Dendritic cell treated with granulocyte-macrophage colony-stimulating factor and Interleukin-4, amounts not matched to agents 40 ng/mL and 50 ng/mL, for 4 days (primary cell): ENCODE data around the gene QSOX2.

Source experiments
- H3K27ac Mint-ChIP-seq: one replicate; pipeline ENCODE4 v1.8.0; 2022; ENCODE audit warnings: mild to moderate bottlenecking, mixed read lengths
- H3K27me3 Mint-ChIP-seq: one replicate; pipeline ENCODE4 v1.8.0; 2022; ENCODE audit warnings: mild to moderate bottlenecking, mixed read lengths
- H3K36me3 Mint-ChIP-seq: one replicate; pipeline ENCODE4 v1.8.0; 2022; ENCODE audit warnings: low read depth, mixed read lengths
- H3K4me1 Mint-ChIP-seq: one replicate; pipeline ENCODE4 v1.8.0; 2022; ENCODE audit warnings: low read depth, mixed read lengths
- H3K4me3 Mint-ChIP-seq: one replicate; pipeline ENCODE4 v1.8.0; 2022; ENCODE audit warnings: mild to moderate bottlenecking, moderate library complexity, mixed read lengths
- H3K9me3 Mint-ChIP-seq: one replicate; pipeline ENCODE4 v1.8.0; 2022; ENCODE audit warnings: mixed read lengths
- intact Hi-C: fragments of 100-400 bp; cut with micrococcal nuclease; formaldehyde crosslinking; loops from one replicate; pipeline ENCODE4 v1.15.0; 2022

QSOX2 gene

DNA sequence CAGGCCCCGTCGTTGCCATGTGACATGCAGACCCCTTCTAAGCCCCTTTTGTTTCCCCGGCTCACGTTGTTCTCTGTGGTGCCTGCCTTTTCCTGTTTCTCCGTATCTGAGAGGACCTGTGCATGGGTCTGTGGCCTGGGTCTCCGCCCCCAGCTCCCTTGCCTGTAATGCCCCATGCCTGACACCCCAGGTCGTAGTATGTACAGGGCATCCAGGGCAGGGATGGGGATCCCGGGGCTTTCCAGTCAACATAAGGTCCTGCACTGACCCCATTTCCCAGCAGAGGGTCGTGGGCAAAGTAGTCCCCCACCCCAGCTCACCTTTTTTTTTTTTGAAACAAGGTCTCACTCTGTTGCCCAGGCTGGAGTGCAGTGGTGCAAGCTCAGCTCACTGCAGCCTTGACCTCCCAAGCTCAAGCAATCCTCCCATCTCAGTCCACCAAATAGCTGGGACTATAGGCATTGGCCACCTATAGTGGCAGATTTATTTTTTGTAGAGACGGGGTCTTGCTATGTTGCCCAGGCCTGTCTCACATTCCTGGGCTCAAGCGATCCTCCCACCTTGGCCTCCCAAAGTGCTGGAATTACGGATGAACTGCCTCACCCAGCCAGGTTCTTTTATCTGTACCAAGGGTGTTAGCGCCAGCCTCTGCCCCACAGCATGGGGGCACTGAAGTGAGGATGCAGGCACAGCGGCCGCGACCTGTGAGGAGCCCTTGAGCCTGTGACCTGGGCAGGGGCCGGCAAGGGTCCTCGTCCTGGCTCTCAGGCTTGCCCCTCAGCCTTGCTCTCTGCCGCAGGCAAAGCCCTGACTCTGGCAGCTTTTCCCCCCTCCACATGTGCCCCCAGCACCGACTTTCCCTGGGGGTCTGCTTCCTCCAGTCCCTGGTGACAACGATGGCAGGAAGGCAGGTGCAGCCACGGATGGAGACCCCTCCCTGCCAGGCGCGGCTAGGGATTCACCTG lies 19.1 kb upstream of the QSOX2 start:
- intact Hi-C loops: no loop called here
- Mint-ChIP-seq H3K4me1 (peaks cover 14% of the 10 kb centered on the region), H3K27me3 (peaks cover 21% of the 10 kb centered on the region), H3K36me3 (no peaks in the 10 kb centered on the region), H3K9me3 (no peaks in the 10 kb centered on the region), H3K27ac (no peak overlapping the region), H3K4me3 (no peak overlapping the region)

DNA sequence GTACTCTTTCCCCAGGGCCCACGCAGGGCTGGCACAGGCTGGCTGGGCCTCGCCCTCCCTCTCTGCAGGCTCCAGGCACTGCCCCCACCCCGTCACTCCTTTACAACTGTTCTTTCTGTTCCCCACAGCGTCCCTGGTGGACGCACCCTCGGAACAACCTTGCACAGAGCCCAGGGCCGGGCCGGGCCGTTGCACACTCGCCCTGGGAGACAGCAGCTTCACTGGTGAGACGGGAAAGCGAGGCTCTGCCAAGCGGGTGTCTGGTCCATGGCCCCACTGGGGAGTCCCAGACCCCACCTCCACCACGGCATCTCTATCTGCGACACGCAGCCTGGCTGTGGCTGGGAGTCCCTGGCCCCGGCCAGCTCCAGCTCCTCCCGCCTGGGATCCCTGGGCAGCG lies 18.4 kb upstream of the QSOX2 start:
- Mint-ChIP-seq H3K27ac (no peak overlapping the region), H3K36me3 (no peaks in the 10 kb centered on the region)
- intact Hi-C loops: no loop called here

DNA sequence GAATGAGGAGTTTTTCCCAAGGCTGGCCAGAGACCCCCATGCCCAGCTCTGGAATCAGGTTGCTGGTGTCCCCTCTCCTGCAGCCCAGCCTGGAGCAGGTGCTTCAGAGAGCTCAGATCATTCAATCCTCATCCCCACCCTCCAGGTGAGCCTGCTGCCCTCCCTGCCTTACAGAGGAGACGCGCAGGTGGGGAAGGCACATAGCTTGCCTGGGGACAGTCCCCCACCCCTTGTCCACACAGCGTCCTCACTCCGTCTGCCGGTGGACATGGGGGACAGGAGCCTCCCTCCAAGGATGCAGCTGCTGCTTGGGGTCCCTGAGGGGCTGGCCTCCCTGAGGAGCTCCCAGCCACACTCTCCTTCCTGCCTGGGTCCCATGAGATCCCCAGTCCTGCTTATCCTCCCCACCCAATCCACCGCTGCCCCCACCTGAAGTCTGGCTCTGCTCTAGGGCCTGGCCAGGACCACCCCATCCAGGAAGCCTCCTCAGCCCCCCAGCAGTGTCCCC lies 17.1 kb upstream of the QSOX2 start:
- no peaks in the 10 kb centered on the region for H3K36me3 Mint-ChIP-seq
- H3K27ac Mint-ChIP-seq: no peak overlapping the region
- no peaks in the 10 kb centered on the region for H3K9me3 Mint-ChIP-seq
- intact Hi-C loops: no loop called here
- H3K4me1 Mint-ChIP-seq: peaks cover 4% of the 10 kb centered on the region
- H3K27me3 Mint-ChIP-seq: peaks cover 14% of the 10 kb centered on the region
- no peak overlapping the region for H3K4me3 Mint-ChIP-seq

More for the DNA sequence above, 18.4 kb upstream of the QSOX2 start:
- Mint-ChIP-seq H3K4me3 (no peak overlapping the region), H3K4me1 (peaks cover 9% of the 10 kb centered on the region), H3K9me3 (no peaks in the 10 kb centered on the region), H3K27me3 (peaks cover 21% of the 10 kb centered on the region)

DNA sequence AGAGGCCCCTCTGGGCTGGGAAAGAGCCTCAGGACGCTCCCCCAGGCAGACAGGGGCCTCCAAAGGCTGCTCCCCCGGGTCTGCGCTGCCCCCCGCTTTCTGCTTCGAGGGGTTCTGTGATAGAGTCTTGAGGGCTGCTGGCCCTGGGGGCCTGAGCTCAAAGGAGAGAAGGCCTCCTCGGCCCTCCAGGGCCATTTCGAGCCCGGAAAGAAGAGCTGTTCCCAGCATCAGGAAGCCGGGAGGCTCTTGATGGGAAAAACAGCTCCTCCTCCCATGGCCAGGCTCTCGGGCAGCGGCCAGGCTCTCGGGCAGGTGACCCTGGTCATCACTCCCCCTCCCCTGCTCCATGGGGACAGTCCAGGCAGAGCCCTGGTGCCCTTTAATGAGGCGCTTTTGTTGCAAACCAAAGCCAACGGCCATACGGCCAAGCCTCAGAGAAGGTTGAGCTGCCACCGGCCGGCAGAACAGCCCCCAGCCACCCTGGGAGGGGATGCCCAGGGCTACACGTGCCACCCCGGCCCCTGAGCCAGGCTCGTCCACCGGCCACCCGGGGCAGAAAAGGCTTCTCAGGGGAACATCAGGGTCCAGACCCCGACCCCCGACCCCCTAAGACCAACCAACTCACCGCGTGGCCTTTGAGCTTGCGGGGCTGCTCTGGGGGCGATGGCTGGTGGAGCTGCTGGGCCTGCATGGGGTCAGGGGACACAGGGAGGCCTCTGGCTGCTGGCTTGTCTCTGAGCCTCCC lies 16.2 kb upstream of the QSOX2 start:
- Mint-ChIP-seq H3K4me3 (no peak overlapping the region), H3K4me1 (no peaks in the 10 kb centered on the region), H3K27ac (no peak overlapping the region), H3K27me3 (peaks cover 11% of the 10 kb centered on the region), H3K9me3 (no peaks in the 10 kb centered on the region), H3K36me3 (no peaks in the 10 kb centered on the region)
- intact Hi-C loops: no loop called here

DNA sequence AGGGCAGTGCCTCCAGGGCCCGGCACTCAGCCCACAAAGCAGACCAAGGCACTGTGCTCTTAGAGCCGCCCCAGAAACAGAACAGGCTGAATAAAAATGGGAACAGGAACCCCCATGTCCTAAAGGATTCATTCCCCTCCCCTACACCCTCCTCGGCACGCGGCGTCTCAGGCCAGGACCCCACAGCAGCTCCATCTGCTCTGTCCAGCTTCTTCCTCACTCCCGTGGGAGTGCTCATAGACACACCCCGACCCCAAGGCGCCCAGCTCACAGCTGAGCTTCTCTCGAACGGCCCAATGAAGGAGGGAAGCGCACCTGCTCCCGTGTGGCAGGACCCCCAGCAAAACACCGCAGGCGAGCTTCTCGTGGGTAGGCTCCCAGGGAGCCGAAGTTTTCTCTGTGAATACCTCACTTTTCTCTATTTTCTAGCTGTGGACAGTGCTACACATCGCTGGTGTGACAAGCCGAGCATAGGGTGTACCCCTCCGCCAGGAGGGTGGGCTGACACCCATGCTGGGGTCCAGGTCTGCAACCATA lies 15.4 kb upstream of the QSOX2 start:
- H3K36me3 Mint-ChIP-seq: no peaks in the 10 kb centered on the region
- no peak overlapping the region for H3K27ac Mint-ChIP-seq
- peaks cover 12% of the 10 kb centered on the region for H3K27me3 Mint-ChIP-seq
- no peak overlapping the region for H3K4me3 Mint-ChIP-seq
- H3K9me3 Mint-ChIP-seq: no peaks in the 10 kb centered on the region
- H3K4me1 Mint-ChIP-seq: no peaks in the 10 kb centered on the region
- intact Hi-C loops: no loop called here

DNA sequence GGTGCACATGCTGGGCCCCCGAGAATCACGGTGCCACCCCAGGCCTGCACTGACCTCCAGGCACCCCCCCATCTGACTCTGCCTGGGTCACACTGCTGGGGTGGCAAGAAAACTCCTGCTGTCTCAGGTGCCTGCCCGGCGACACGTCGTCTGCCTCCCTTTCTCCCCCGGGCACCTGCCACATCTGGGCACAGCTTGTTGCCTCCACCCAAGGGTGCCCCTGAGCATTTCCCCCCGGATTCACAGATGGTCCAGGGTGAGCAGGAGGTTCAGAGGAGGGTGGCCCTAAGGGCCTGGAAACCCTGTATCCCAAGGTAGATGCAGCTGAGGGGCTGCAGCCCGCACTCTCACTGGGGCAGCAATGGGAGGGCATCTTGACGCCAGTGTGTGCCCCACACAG lies 14.9 kb upstream of the QSOX2 start:
- H3K4me1 Mint-ChIP-seq: no peaks in the 10 kb centered on the region
- H3K36me3 Mint-ChIP-seq: no peaks in the 10 kb centered on the region
- no peak overlapping the region for H3K4me3 Mint-ChIP-seq
- no peak overlapping the region for H3K27ac Mint-ChIP-seq
- intact Hi-C loops: no loop called here
- peaks cover 9% of the 10 kb centered on the region for H3K27me3 Mint-ChIP-seq
- no peaks in the 10 kb centered on the region for H3K9me3 Mint-ChIP-seq

DNA sequence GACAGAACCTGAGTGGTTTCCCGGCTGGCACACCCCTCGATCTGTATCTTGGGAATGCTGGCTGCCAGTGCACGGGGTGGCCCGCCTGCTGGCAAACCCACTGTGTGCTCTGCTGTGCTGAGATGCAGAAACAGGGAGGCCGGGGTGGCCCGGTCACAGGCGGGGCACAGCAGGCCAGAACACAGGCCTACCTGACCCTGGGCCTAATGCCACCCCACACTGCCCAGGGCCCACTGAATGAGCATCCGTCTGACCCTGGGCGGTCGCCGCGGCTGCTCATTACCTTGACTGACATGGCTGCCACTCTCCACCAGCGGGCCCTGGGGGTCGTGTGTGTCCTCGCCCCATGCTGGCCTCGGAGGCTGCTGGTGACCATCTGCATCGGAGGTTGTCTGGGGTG lies 14.2 kb upstream of the QSOX2 start:
- no peak overlapping the region for H3K27ac Mint-ChIP-seq
- intact Hi-C loops: no loop called here

DNA sequence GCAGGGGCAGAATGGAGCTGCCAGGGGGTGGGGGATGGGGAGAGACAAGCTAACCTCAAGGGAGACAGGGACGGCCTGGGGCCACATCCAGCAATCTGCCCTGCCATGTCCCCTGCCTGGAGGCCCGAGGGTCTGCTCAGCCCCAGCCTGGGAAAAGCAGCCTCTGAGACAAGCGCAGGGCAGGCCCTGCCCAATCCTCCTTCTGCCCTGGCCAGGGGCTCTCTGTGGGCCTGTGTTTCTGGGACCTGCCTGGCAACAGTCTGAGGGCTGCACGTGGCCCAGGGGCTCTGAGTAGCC lies 13.9 kb upstream of the QSOX2 start:
- peaks cover 13% of the 10 kb centered on the region for H3K27me3 Mint-ChIP-seq
- H3K27ac Mint-ChIP-seq: no peak overlapping the region
- intact Hi-C loops: no loop called here

More for the DNA sequence above, 14.2 kb upstream of the QSOX2 start:
- Mint-ChIP-seq H3K4me1 (no peaks in the 10 kb centered on the region), H3K4me3 (no peak overlapping the region), H3K27me3 (peaks cover 10% of the 10 kb centered on the region), H3K9me3 (no peaks in the 10 kb centered on the region), H3K36me3 (no peaks in the 10 kb centered on the region)

DNA sequence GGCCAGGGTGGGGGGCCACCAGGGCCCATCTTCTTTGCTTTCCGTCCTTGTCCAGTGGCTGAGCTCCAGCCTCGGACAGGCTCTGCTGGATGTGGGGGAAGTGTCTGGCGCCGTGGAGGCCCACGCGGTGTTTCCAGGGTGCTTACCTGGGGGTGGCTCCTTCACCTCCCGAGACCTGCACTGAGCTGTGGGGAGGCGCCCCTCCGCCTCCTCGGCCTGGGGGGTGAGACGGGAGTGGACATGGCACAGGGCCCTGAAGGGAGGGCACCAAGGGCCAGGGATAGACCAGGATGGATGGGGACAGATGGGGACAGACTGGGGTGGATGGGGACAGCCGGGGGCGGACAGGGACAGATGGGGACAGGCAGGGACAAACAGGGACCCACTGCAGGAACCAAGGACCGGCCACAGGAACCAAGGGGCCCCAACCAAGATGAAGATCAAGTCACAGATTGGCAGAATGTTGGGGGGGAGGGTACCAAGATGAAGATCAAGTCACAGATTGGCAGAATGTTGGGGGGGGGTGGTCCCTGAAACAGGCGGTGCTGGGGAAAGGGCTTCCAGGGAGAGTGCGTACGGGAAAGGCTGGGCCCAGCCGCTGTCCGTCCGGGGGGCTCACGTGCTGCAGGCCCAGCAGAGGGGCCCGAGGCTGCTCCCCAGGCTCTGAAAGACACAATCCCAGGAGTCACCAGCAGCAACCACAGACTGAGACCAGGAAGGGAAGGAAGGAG lies 13.3 kb upstream of the QSOX2 start:
- intact Hi-C loops: no loop called here
- no peaks in the 10 kb centered on the region for H3K36me3 Mint-ChIP-seq
- no peaks in the 10 kb centered on the region for H3K4me1 Mint-ChIP-seq
- peaks cover 16% of the 10 kb centered on the region for H3K27me3 Mint-ChIP-seq
- no peaks in the 10 kb centered on the region for H3K9me3 Mint-ChIP-seq
- no peak overlapping the region for H3K27ac Mint-ChIP-seq
- no peak overlapping the region for H3K4me3 Mint-ChIP-seq

More for the DNA sequence above, 13.9 kb upstream of the QSOX2 start:
- Mint-ChIP-seq H3K4me3 (no peak overlapping the region), H3K9me3 (no peaks in the 10 kb centered on the region), H3K4me1 (no peaks in the 10 kb centered on the region), H3K36me3 (no peaks in the 10 kb centered on the region)

DNA sequence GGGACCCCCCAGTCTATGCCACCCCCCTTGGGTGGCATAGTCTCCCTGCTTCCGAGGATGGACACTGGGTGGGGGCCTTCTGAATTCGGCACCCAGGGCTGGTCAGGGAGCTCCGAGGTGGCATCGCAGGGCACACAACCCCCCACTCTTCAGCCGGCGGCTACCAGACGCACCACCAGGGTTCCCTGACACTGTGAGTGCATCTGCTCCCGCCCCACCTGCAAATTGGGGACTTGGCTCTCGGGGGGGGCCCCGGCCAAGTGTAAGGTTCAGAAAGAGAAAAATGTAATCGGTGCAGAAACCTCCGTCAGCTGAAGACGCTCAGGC lies 12.7 kb upstream of the QSOX2 start:
- Mint-ChIP-seq H3K9me3 (no peaks in the 10 kb centered on the region), H3K27me3 (peaks cover 20% of the 10 kb centered on the region), H3K36me3 (no peaks in the 10 kb centered on the region), H3K27ac (no peak overlapping the region), H3K4me3 (no peak overlapping the region), H3K4me1 (no peaks in the 10 kb centered on the region)
- intact Hi-C loops: no loop called here

DNA sequence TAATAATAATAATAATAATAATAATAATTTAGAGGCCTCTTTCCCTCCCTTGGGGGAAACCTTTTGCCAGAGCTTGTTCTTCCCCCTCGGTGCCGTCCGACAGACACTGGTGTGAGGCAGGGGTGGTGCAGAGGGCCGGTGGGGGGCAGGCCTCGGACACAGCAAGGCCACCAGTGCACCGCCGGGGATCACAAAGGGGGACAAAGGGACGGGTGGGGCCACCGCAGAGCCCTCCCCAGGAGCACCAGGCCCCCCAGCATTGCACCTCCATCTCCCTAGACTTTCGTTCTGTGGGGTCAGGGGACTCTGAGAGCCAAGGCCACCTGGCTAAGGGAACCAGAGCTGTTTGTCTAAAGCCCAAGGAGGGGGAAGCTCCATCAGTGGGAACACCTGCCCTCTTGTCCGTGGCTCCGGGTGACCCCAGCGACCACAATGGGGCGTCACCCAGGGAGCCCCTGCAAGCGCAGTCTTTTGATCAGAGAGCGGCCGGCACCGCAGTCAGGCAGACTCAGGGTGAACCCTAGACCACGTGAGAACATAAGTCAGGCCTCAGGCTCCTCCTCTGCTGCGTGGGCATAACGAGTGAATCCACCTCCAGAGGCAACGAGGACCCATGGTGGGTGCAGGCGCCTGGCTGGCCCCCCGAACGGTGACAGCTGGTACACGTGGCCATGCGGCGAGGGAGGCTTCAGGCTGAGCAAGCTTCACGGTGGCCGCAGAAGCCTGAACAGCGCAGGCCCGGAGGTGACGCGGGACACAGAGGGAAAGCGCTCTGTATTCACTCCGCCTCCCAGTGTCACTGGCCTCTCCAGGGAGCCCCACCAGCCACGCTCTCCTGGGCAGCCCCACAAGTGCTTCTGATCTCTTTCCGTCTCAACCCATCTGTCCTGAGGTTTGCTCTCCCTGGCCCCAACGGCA lies 12.0 kb upstream of the QSOX2 start:
- intact Hi-C loops: no loop called here
- Mint-ChIP-seq H3K4me3 (no peak overlapping the region), H3K27me3 (peaks cover 20% of the 10 kb centered on the region), H3K4me1 (no peaks in the 10 kb centered on the region), H3K27ac (no peak overlapping the region), H3K9me3 (no peaks in the 10 kb centered on the region), H3K36me3 (no peaks in the 10 kb centered on the region)

DNA sequence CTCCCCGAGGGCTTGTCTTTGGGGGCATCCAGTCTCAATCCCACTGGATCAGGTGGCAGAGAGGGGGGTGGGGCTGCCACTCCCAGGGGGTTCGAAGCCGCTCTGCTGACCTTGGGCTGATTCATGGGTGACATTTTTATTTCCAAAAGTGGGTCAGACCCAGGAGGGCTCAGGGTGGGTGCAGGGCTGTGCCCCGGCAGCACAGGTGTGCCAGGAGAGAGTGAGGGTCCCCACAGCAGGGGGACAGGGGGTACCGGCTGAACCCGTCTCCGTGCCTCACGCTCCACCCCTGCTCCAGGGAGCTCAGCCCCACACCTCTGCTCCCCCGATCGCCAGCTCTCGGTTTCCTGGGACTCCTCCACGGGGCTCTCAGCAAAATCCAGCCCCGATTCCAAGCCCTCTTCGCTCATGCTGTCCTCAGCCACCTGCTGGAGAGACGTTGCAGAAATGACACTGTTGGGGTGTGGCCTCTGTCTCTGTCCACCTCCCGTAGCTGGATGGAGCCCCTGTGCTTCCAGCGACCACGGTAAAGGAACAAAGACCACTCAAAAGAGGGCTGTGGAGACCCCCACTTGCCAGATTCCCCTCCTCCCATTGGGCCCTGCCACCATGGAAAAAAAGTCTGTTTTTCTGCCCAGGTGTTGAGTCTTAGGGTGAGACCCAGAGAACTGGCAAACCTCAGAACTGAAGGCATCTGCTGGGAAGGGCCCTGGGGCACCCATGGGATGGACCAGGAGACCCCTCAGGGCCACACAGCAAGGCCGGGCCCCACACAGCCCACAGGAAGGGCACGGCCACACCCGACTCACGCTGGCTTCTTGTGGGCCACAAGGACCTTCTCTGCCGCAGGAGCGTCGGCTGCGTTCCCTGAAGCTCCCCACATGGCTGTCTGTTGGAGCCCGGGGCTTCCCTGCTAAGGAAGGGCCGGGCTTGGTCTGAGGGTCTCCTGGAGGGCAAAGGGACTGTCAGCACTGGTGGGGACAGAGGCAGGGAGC lies 10.6 kb upstream of the QSOX2 start:
- Mint-ChIP-seq H3K9me3 (no peaks in the 10 kb centered on the region), H3K4me1 (no peaks in the 10 kb centered on the region), H3K27me3 (peaks cover 22% of the 10 kb centered on the region), H3K36me3 (no peaks in the 10 kb centered on the region), H3K27ac (no peak overlapping the region), H3K4me3 (no peak overlapping the region)
- intact Hi-C loops: no loop called here
